Endothelial cell of umbilical vein (primary cell): Measurements from ENCODE around the gene NFIA. TPM values are rescaled to one million over a fixed set of nuclear protein-coding genes. Genes with fewer than 3 reads are reported as not detected.

Experiments used
- BruUV-seq: library from RNA; stranded (reverse); fragments of 400-500 nt; replicated peaks from 2 replicates; lab custom pipeline; 2021; lab: Mats Ljungman, UMichigan
- CTCF ChIA-PET: fragments of 300-600, 350-600 bp; sonication (Branson Sonifier 250); formaldehyde crosslinking; loops from one replicate; lab custom pipeline; 2021; ENCODE audit warnings: antibody characterized with exemption, inconsistent platforms; lab: Charles Lee
- POLR2A ChIA-PET: fragments of 300-600, 350-600 bp; sonication (Branson Sonifier 250); formaldehyde crosslinking; loops from one replicate; lab custom pipeline; 2021; ENCODE audit warnings: antibody characterized with exemption, inconsistent platforms; lab: Charles Lee
- DNase-seq: peaks from one replicate; pipeline ENCODE4 v3.0.0-alpha.2; 2011; ENCODE audit warnings: low read depth, low spot score
- FAIRE-seq: peaks from 2 replicates; lab custom pipeline; 2011; peaks lifted over from hg19 to GRCh38; lab: Jason Lieb, UNC
- H2AFZ ChIP-seq: 2 replicates; pipeline ENCODE4 v1.6.0; 2012; ENCODE audit warnings: low read depth, low read length, control low read depth, inconsistent platforms
- H3K27ac ChIP-seq: 2 replicates; pipeline ENCODE4 v1.5.1; 2011; ENCODE audit warnings: low read depth, mild to moderate bottlenecking, control low read depth, low read length, moderate library complexity; ENCODE audit not compliant: insufficient read depth
- H3K27me3 ChIP-seq, 2 experiments: 2 replicates each; pipeline versions ENCODE4 v1.6.0 to v1.6.1; 2011; ENCODE audit warnings: low read length in 2 of 2, mixed read lengths in 1 of 2; ENCODE audit not compliant: control insufficient read depth in 2 of 2, insufficient read depth in 2 of 2
- H3K36me3 ChIP-seq, 2 experiments: 2 replicates in 1 of 2; 3 replicates in 1 of 2; pipeline ENCODE4 v1.5.1; 2011; ENCODE audit warnings: low read length in 2 of 2, mild to moderate bottlenecking in 1 of 2, moderate library complexity in 1 of 2; ENCODE audit not compliant: control insufficient read depth in 2 of 2, insufficient read depth in 2 of 2; ENCODE audit errors: extremely low read depth in 1 of 2
- H3K4me1 ChIP-seq: 3 replicates; pipeline ENCODE4 v1.5.1; 2011; ENCODE audit warnings: mild to moderate bottlenecking, low read length; ENCODE audit not compliant: control insufficient read depth, insufficient read depth; ENCODE audit errors: extremely low read depth
- H3K4me2 ChIP-seq: 2 replicates; pipeline ENCODE4 v1.6.1; 2011; ENCODE audit warnings: low read length, control low read depth, mixed read lengths; ENCODE audit not compliant: insufficient read depth
- H3K4me3 ChIP-seq, 3 experiments: fragments of 200-600 bp in 1 of 3; sonication (generic), shearing (Covaris generic) in 1 of 3; replicated peaks in 1 of 3; 2 replicates each; pipeline ENCODE4 v1.5.1; 2011 to 2016; ENCODE audit warnings: control low read depth in 3 of 3, low read length in 3 of 3, mild to moderate bottlenecking in 2 of 3, inconsistent platforms in 1 of 3, low read depth in 1 of 3, moderate library complexity in 1 of 3; ENCODE audit not compliant: insufficient read depth in 1 of 3
- H3K79me2 ChIP-seq: 2 replicates; pipeline ENCODE4 v1.6.0; 2012; ENCODE audit warnings: low read length, inconsistent platforms; ENCODE audit not compliant: control insufficient read depth, insufficient read depth
- H3K9ac ChIP-seq: replicated peaks from 2 replicates; pipeline ENCODE3; 2011; ENCODE audit warnings: low read length, control low read depth; ENCODE audit not compliant: insufficient read depth; ENCODE audit errors: extremely low read depth
- H3K9me1 ChIP-seq: replicated peaks from 3 replicates; pipeline ENCODE4 v1.6.0; 2011; ENCODE audit warnings: mild to moderate bottlenecking, low read length; ENCODE audit not compliant: control insufficient read depth, insufficient read depth; ENCODE audit errors: extremely low read depth
- H3K9me3 ChIP-seq: replicated peaks from 2 replicates; pipeline ENCODE4 v1.5.1; 2012; ENCODE audit warnings: low read length, inconsistent platforms; ENCODE audit not compliant: control insufficient read depth, insufficient read depth
- H4K20me1 ChIP-seq: replicated peaks from 2 replicates; pipeline ENCODE3; 2011; ENCODE audit warnings: mild to moderate bottlenecking, low read length; ENCODE audit not compliant: control insufficient read depth, insufficient read depth; ENCODE audit errors: extremely low read depth
- EZH2 ChIP-seq: IDR thresholded peaks from 2 replicates; pipeline ENCODE4 v1.6.1; 2012; ENCODE audit warnings: borderline replicate concordance, low read depth, mild to moderate bottlenecking, moderate library complexity, low read length, inconsistent platforms; ENCODE audit not compliant: severe bottlenecking
- FOS ChIP-seq: IDR thresholded peaks from 2 replicates; pipeline ENCODE4 v1.6.1; 2011; ENCODE audit warnings: mild to moderate bottlenecking, low read length, moderate library complexity, borderline replicate concordance; ENCODE audit not compliant: insufficient read depth
- JUN ChIP-seq: IDR thresholded peaks from 2 replicates; pipeline ENCODE4 v1.6.1; 2011; ENCODE audit warnings: borderline replicate concordance, low read depth; ENCODE audit not compliant: insufficient read length, insufficient read depth
- POLR2A ChIP-seq: IDR thresholded peaks from 2 replicates; pipeline ENCODE4 v1.6.1; 2012; ENCODE audit warnings: low read depth, mild to moderate bottlenecking, control low read depth, low read length
- dilution Hi-C: fragments of 300-500 bp; cut with MboI; formaldehyde crosslinking; loops from one replicate; pipeline ENCODE4 v1.15.0; 2019; ENCODE audit warnings: low sequenced_read_pairs; ENCODE audit not compliant: extremely low pct_ligation_motif_present
- intact Hi-C: fragments of 100-400 bp; cut with micrococcal nuclease; formaldehyde crosslinking; loops from one replicate; pipeline ENCODE4 v1.10.0; 2022
- polyA plus RNA-seq, 4 experiments: library from polyadenylated mRNA; depleted of rRNA in 3 of 4; stranded (reverse) in 3 of 4; unstranded in 1 of 4; fragments of >200 nt; gene quantifications; 2 replicates each; pipeline versions ENCODE4 v1.2.1 to v1.2.3, GENCODE V29; 2011 to 2012; ENCODE audit warnings: missing spikeins in 1 of 4
- total RNA-seq: library from RNA; stranded (reverse); gene quantifications from 2 replicates; pipeline ENCODE4 v1.2.3, GENCODE V29; 2021
- TF ChIP-seq, protein P1 (sequence below): IDR thresholded peaks from 2 replicates; pipeline ENCODE4 v1.6.1; 2011; ENCODE audit not compliant: insufficient read depth, insufficient read length
- TF ChIP-seq, protein P2 (sequence below), 2 donors: IDR thresholded peaks; 1 replicate in 1 of 2; 2 replicates in 1 of 2; pipeline ENCODE4 v1.5.1; 2011; ENCODE audit warnings: low read length in 2 of 2, mild to moderate bottlenecking in 2 of 2, moderate library complexity in 2 of 2, control low read depth in 1 of 2, inconsistent platforms in 1 of 2, low read depth in 1 of 2; ENCODE audit not compliant: insufficient read depth in 1 of 2; ENCODE audit errors: extremely low read depth in 1 of 2

The NFIA gene
- total and polyA plus RNA-seq, 2 donors (not counting 3 experiments of a cell fraction or from before 2014, with no cell fraction given) = 25.5 to 47.0 TPM

DNA sequence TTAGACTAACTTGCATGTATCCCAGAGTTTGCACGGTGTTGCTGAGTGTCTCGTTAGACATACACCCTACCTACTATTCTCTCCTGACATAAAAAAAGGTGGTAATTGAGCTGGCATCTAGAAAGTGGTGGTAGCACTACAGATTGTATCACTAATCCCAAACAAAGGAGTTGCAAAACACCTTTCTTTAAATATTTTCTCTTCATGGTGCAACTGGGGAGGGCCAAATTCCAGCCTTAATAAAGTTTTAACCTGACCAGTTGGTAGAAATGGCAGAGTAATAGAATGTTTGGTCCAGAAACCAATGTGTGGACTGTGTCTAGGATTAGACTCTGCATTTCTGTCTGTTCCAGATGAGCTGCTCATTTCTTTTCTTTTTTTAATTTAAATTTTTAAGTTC is 40.0 kb downstream of the NFIA start:
- H3K79me2 ChIP-seq = peaks cover 15% of the 10 kb centered on the region
- FAIRE-seq (no peak), DNase-seq (no peak)
- no peak for TF ChIP-seq JUN
- TF ChIP-seq POLR2A = no peak
- no peak for TF ChIP-seq FOS
- TF ChIP-seq, protein P1, sequence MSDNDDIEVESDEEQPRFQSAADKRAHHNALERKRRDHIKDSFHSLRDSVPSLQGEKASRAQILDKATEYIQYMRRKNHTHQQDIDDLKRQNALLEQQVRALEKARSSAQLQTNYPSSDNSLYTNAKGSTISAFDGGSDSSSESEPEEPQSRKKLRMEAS = no peak
- no peak for TF ChIP-seq EZH2
- TF ChIP-seq, protein P2, sequence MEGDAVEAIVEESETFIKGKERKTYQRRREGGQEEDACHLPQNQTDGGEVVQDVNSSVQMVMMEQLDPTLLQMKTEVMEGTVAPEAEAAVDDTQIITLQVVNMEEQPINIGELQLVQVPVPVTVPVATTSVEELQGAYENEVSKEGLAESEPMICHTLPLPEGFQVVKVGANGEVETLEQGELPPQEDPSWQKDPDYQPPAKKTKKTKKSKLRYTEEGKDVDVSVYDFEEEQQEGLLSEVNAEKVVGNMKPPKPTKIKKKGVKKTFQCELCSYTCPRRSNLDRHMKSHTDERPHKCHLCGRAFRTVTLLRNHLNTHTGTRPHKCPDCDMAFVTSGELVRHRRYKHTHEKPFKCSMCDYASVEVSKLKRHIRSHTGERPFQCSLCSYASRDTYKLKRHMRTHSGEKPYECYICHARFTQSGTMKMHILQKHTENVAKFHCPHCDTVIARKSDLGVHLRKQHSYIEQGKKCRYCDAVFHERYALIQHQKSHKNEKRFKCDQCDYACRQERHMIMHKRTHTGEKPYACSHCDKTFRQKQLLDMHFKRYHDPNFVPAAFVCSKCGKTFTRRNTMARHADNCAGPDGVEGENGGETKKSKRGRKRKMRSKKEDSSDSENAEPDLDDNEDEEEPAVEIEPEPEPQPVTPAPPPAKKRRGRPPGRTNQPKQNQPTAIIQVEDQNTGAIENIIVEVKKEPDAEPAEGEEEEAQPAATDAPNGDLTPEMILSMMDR (IDR thresholded peaks at IDR 0.05; ENCODE audit: extremely low read depth in 1 of 2, insufficient read depth in 1 of 2, low read depth in 1 of 2, low read length in 2 of 2) = no peak
- no peaks in the 10 kb centered on the region for H3K27me3 ChIP-seq
- H3K9ac ChIP-seq = no peak overlapping the region
- H3K4me1 ChIP-seq = no peaks in the 10 kb centered on the region
- CTCF ChIA-PET = interaction anchor here (2.2 to 2.6 kb wide), 2 partner anchors 9 to 73 kb away, joined by 4 to 7 read pairs; no protein-coding TSS in a partner anchor
- no peak overlapping the region for H3K4me3 ChIP-seq
- no peaks in the 10 kb centered on the region for H3K9me1 ChIP-seq
- H3K36me3 ChIP-seq = no peaks in the 10 kb centered on the region
- no peaks in the 10 kb centered on the region for H3K9me3 ChIP-seq
- no peak overlapping the region for H3K4me2 ChIP-seq
- no TSS peak for BruUV-seq
- dilution Hi-C loops = no loop called here
- H4K20me1 ChIP-seq = no peaks in the 10 kb centered on the region
- H3K27ac ChIP-seq = no peak overlapping the region
- intact Hi-C loops = no loop called here
- POLR2A ChIA-PET = no interaction called here
- H2AFZ ChIP-seq = no peak overlapping the region
